ENCODE results near the gene VTI1A. TPM values are rescaled to one million over a fixed set of nuclear protein-coding genes. Genes with fewer than 3 reads are reported as not detected.

Gene VTI1A
- total RNA-seq, 1 experiment from 2014 or later: 22.0 TPM

GRCh38 chr10:112821038-112821437 is 374.0 kb downstream of the VTI1A start:
- H3K14ac ChIP-seq (ENCODE audit: insufficient read depth, low read length): no peak overlapping the region
- H2AK5ac ChIP-seq (ENCODE audit: insufficient read length, low read length): no peak overlapping the region
- H3K9ac ChIP-seq (ENCODE audit: extremely low read depth, insufficient read length, low read length): no peak overlapping the region
- no peak for DNase-seq
- H3K79me2 ChIP-seq (ENCODE audit: insufficient read depth, low read length): no peaks in the 10 kb centered on the region
- no peak overlapping the region for H3K4me3 Mint-ChIP-seq
- H2BK15ac ChIP-seq (ENCODE audit: low read depth, low read length): no peak overlapping the region
- no peaks in the 10 kb centered on the region for H3K23me2 ChIP-seq (ENCODE audit: insufficient read length, low read depth, low read length, poor library complexity, severe bottlenecking)
- no peaks in the 10 kb centered on the region for H3K27me3 ChIP-seq (ENCODE audit: insufficient read depth, low read length)
- no peaks in the 10 kb centered on the region for H3K9me3 ChIP-seq (ENCODE audit: control insufficient read depth, low read depth, low read length)
- no peak overlapping the region for H2BK12ac ChIP-seq (ENCODE audit: insufficient read length, low read depth, low read length)
- H2BK5ac ChIP-seq (ENCODE audit: insufficient read length, low read length): no peak overlapping the region
- no peak overlapping the region for H3K4me2 ChIP-seq (ENCODE audit: insufficient read depth, insufficient read length, low read length)
- H3K18ac ChIP-seq (ENCODE audit: insufficient read length, low read depth, low read length): no peak overlapping the region
- no peak overlapping the region for H3K23ac ChIP-seq (ENCODE audit: insufficient read length, low read depth, low read length)
- H3K56ac ChIP-seq (ENCODE audit: insufficient read length, low read depth, low read length): no peak overlapping the region
- no peak overlapping the region for H3T11ph ChIP-seq (ENCODE audit: low read length)
- no peak overlapping the region for H2BK20ac ChIP-seq (ENCODE audit: low read depth, low read length, poor library complexity, severe bottlenecking)
- WGBS (ENCODE audit: extremely low coverage, insufficient read length, low lambda C conversion rate): no CpG with 5 or more reads among the region's 19 CpGs
- no peak overlapping the region for H4K5ac ChIP-seq (ENCODE audit: insufficient read length, low read depth, low read length)
- TF ChIP-seq, protein P1, sequence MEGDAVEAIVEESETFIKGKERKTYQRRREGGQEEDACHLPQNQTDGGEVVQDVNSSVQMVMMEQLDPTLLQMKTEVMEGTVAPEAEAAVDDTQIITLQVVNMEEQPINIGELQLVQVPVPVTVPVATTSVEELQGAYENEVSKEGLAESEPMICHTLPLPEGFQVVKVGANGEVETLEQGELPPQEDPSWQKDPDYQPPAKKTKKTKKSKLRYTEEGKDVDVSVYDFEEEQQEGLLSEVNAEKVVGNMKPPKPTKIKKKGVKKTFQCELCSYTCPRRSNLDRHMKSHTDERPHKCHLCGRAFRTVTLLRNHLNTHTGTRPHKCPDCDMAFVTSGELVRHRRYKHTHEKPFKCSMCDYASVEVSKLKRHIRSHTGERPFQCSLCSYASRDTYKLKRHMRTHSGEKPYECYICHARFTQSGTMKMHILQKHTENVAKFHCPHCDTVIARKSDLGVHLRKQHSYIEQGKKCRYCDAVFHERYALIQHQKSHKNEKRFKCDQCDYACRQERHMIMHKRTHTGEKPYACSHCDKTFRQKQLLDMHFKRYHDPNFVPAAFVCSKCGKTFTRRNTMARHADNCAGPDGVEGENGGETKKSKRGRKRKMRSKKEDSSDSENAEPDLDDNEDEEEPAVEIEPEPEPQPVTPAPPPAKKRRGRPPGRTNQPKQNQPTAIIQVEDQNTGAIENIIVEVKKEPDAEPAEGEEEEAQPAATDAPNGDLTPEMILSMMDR (conservative IDR thresholded peaks at IDR 0.05): no peak
- no peaks in the 10 kb centered on the region for H3K9me3 Mint-ChIP-seq
- H3K36me3 Mint-ChIP-seq (ENCODE audit: insufficient read depth in 1 of 3, low read depth in 3 of 3): no peaks in the 10 kb centered on the region; a peak in 2 of 7 replicates
- no peaks in the 10 kb centered on the region for H3K4me1 ChIP-seq (ENCODE audit: insufficient read depth, low read length)
- H2AFZ ChIP-seq (ENCODE audit: low read length): no peak overlapping the region
- H4K20me1 ChIP-seq (ENCODE audit: control insufficient read depth, insufficient read depth, insufficient read length): no peaks in the 10 kb centered on the region
- H3K4ac ChIP-seq (ENCODE audit: low read depth, low read length): no peak overlapping the region
- no peak overlapping the region for H3K27ac ChIP-seq (ENCODE audit: insufficient read length, low read depth, low read length)
- peaks cover 3% of the 10 kb centered on the region for H3K27me3 Mint-ChIP-seq (ENCODE audit: low read depth)
- no peak overlapping the region for H4K91ac ChIP-seq (ENCODE audit: insufficient read length, low read depth, low read length)
- H4K8ac ChIP-seq (replicated peaks; ENCODE audit: insufficient read length, low read depth, low read length): no peak overlapping the region
- H2BK120ac ChIP-seq (ENCODE audit: low read depth, low read length, poor library complexity, severe bottlenecking): no peak overlapping the region
- H3K4me1 Mint-ChIP-seq: peaks cover 40% of the 10 kb centered on the region in 2 experiments
- H3K79me1 ChIP-seq (ENCODE audit: insufficient read depth, low read depth, low read length, poor library complexity, severe bottlenecking): no peaks in the 10 kb centered on the region
- H3K27ac Mint-ChIP-seq: no peak overlapping the region; a peak in 1 of 7 replicates

All from H9 (cell line).